ENCODE data around the gene NEK10.

NEK10 gene

GRCh38 chr3:27081992-27082607 is 287.1 kb downstream of the NEK10 start:
- H3K9me2 ChIP-seq (ENCODE audit: low read depth, low read length): no peaks in the 10 kb centered on the region
- no peak overlapping the region for H3K27ac ChIP-seq (ENCODE audit: low read depth, low read length, poor library complexity, severe bottlenecking)
- no peaks in the 10 kb centered on the region for H3K4me1 ChIP-seq (ENCODE audit: insufficient read depth, low read length, severe bottlenecking)
- no peak overlapping the region for H3K9ac ChIP-seq (ENCODE audit: low read length)
- H3K4me3 ChIP-seq (ENCODE audit: low read depth, low read length, poor library complexity, severe bottlenecking): no peak overlapping the region
- H3K4me2 ChIP-seq (ENCODE audit: low read length): no peak overlapping the region
- H3K9me3 ChIP-seq (ENCODE audit: low read length): no peaks in the 10 kb centered on the region
- H3K79me2 ChIP-seq (ENCODE audit: insufficient read depth, low read length): no peaks in the 10 kb centered on the region
- H2AFZ ChIP-seq (ENCODE audit: low read length): no peak overlapping the region
- H4K20me1 ChIP-seq (ENCODE audit: insufficient read depth, low read length): no peaks in the 10 kb centered on the region
- no peaks in the 10 kb centered on the region for H3K36me3 ChIP-seq (ENCODE audit: insufficient read depth, low read length)
- TF ChIP-seq, protein P1, sequence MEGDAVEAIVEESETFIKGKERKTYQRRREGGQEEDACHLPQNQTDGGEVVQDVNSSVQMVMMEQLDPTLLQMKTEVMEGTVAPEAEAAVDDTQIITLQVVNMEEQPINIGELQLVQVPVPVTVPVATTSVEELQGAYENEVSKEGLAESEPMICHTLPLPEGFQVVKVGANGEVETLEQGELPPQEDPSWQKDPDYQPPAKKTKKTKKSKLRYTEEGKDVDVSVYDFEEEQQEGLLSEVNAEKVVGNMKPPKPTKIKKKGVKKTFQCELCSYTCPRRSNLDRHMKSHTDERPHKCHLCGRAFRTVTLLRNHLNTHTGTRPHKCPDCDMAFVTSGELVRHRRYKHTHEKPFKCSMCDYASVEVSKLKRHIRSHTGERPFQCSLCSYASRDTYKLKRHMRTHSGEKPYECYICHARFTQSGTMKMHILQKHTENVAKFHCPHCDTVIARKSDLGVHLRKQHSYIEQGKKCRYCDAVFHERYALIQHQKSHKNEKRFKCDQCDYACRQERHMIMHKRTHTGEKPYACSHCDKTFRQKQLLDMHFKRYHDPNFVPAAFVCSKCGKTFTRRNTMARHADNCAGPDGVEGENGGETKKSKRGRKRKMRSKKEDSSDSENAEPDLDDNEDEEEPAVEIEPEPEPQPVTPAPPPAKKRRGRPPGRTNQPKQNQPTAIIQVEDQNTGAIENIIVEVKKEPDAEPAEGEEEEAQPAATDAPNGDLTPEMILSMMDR (IDR thresholded peaks at IDR 0.05; ENCODE audit: low read length): no peak
- TF ChIP-seq EZH2 (IDR thresholded peaks at IDR 0.05; ENCODE audit: borderline replicate concordance, low read length): no peak
- H3K27me3 ChIP-seq (ENCODE audit: insufficient read depth, low read length): no peaks in the 10 kb centered on the region
- H3F3A ChIP-seq (ENCODE audit: insufficient read depth, low read length): no peaks in the 10 kb centered on the region

DNA sequence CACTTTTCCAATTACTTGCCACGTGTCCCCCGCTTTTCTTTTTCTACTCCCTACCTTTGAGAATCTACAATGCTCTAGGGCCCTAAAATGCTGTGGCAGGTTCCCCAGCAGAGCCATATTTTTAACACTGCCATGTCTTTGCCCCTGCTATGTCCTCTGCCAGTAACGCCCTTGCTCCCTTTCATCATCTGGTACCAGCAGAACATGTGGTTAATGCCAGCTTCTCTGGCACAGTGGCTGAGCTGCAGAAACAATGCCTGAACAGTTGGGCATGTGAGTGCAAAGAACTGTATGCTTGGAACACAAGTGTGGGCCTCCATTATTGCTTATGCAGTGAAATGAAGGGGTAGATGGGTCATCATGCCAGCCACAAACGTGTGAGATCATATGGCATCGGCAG is 287.6 kb downstream of the NEK10 start:
- no peaks in the 10 kb centered on the region for H3K4me1 ChIP-seq (ENCODE audit: insufficient read depth, low read length, severe bottlenecking)
- H3K9me3 ChIP-seq (ENCODE audit: low read length): no peaks in the 10 kb centered on the region
- no peaks in the 10 kb centered on the region for H3K79me2 ChIP-seq (ENCODE audit: insufficient read depth, low read length)
- no peaks in the 10 kb centered on the region for H3K27me3 ChIP-seq (ENCODE audit: insufficient read depth, low read length)
- TF ChIP-seq, protein P1 (IDR thresholded peaks at IDR 0.05; ENCODE audit: low read length): no peak
- TF ChIP-seq EZH2 (IDR thresholded peaks at IDR 0.05; ENCODE audit: borderline replicate concordance, low read length): no peak
- no peaks in the 10 kb centered on the region for H3K9me2 ChIP-seq (ENCODE audit: low read depth, low read length)
- no peaks in the 10 kb centered on the region for H4K20me1 ChIP-seq (ENCODE audit: insufficient read depth, low read length)
- H3K4me3 ChIP-seq (ENCODE audit: low read depth, low read length, poor library complexity, severe bottlenecking): no peak overlapping the region
- H2AFZ ChIP-seq (ENCODE audit: low read length): no peak overlapping the region
- no peak overlapping the region for H3K27ac ChIP-seq (ENCODE audit: low read depth, low read length, poor library complexity, severe bottlenecking)
- H3K36me3 ChIP-seq (ENCODE audit: insufficient read depth, low read length): no peaks in the 10 kb centered on the region
- H3K4me2 ChIP-seq (ENCODE audit: low read length): no peak overlapping the region
- no peak overlapping the region for H3K9ac ChIP-seq (ENCODE audit: low read length)
- no peaks in the 10 kb centered on the region for H3F3A ChIP-seq (ENCODE audit: insufficient read depth, low read length)

- Histone ChIP-seq H3K36me3 (ENCODE audit: insufficient read depth, low read length) (no peaks in the 10 kb centered on the region), H3K79me2 (ENCODE audit: insufficient read depth, low read length) (no peaks in the 10 kb centered on the region), H3K27me3 (ENCODE audit: insufficient read depth, low read length) (no peaks in the 10 kb centered on the region), H3K9me3 (ENCODE audit: low read length) (no peaks in the 10 kb centered on the region), H3F3A (ENCODE audit: insufficient read depth, low read length) (no peaks in the 10 kb centered on the region), H3K4me1 (ENCODE audit: insufficient read depth, low read length, severe bottlenecking) (no peaks in the 10 kb centered on the region), H3K4me2 (ENCODE audit: low read length) (no peak overlapping the region), H4K20me1 (ENCODE audit: insufficient read depth, low read length) (no peaks in the 10 kb centered on the region), H3K9ac (ENCODE audit: low read length) (no peak overlapping the region), H3K4me3 (ENCODE audit: low read depth, low read length, poor library complexity, severe bottlenecking) (no peak overlapping the region), H3K9me2 (ENCODE audit: low read depth, low read length) (no peaks in the 10 kb centered on the region), H2AFZ (ENCODE audit: low read length) (no peak overlapping the region), H3K27ac (ENCODE audit: low read depth, low read length, poor library complexity, severe bottlenecking) (no peak overlapping the region)
- TF ChIP-seq EZH2 (IDR thresholded peaks at IDR 0.05; ENCODE audit: borderline replicate concordance, low read length): no peak
- TF ChIP-seq, protein P1 (IDR thresholded peaks at IDR 0.05; ENCODE audit: low read length): no peak
Observed at GRCh38 chr3:27080258-27080525, 289.0 kb downstream of the NEK10 start.
